Cardiac fibroblast (primary cell): Measurements from ENCODE around the gene COPA.

Experiments
- DNase-seq, 2 donors: peaks; one replicate each; pipeline versions ENCODE4 v3.0.0 to v3.0.0-alpha.2; 2010; ENCODE audit warnings: low read depth in 2 of 2
- H3K4me3 ChIP-seq, 2 donors: replicated peaks in 1 of 2; 1 replicate in 1 of 2; 2 replicates in 1 of 2; pipeline ENCODE4 v1.5.1; 2011; ENCODE audit warnings: low read depth in 2 of 2, low read length in 2 of 2, mild to moderate bottlenecking in 2 of 2, moderate library complexity in 1 of 2
- CTCF ChIP-seq: IDR thresholded peaks from one replicate; pipeline ENCODE4 v1.5.1; 2011; ENCODE audit warnings: low read depth, mild to moderate bottlenecking, low read length, inconsistent platforms

The COPA gene

GRCh38 chr1:160361814-160362167, 18.7 kb upstream of the COPA start:
- TF ChIP-seq CTCF, result no peak
- no peak for DNase-seq
- H3K4me3 ChIP-seq, result no peak overlapping the region

GRCh38 chr1:160361199-160361598, 18.1 kb upstream of the COPA start:
- no peak for DNase-seq
- TF ChIP-seq CTCF, result no peak
- no peak overlapping the region for H3K4me3 ChIP-seq

- no peak for DNase-seq
- no peak for TF ChIP-seq CTCF
Measured at GRCh38 chr1:160360227-160360695, 17.2 kb upstream of the COPA start.

GRCh38 chr1:160359559-160360226, 16.6 kb upstream of the COPA start:
- no peak overlapping the region for H3K4me3 ChIP-seq
- DNase-seq, result peak in 1 of 2 donors; percentile 7
- TF ChIP-seq CTCF, result no peak

More at GRCh38 chr1:160360227-160360695, 17.2 kb upstream of the COPA start:
- H3K4me3 ChIP-seq, result no peak overlapping the region

GRCh38 chr1:160358073-160358472, 15.0 kb upstream of the COPA start:
- TF ChIP-seq CTCF, result no peak
- no peak for DNase-seq
- H3K4me3 ChIP-seq, result no peak overlapping the region

- no peak for TF ChIP-seq CTCF
- no peak overlapping the region for H3K4me3 ChIP-seq
- DNase-seq, result peak in 1 of 2 donors; percentile 37
Measured at GRCh38 chr1:160357286-160358002, 14.4 kb upstream of the COPA start.
